HG02981 (cell line): Measurements from ENCODE around the gene ESYT2.

Experiments
- ATAC-seq: cut with Tn5 transposase; IDR thresholded peaks from one replicate; pipeline ENCODE4 v1.9.1; 2021; ENCODE audit warnings: mild to moderate bottlenecking, moderate library complexity; ENCODE audit not compliant: unreplicated experiment

Gene ESYT2

GRCh38 chr7:158729646-158730382, 99.5 kb downstream of the ESYT2 start:
- ATAC-seq: no peak

- ATAC-seq: no peak
Measured at GRCh38 chr7:158728911-158729645, 100.2 kb downstream of the ESYT2 start.

- no peak for ATAC-seq
Measured at GRCh38 chr7:158727690-158728089, 101.6 kb downstream of the ESYT2 start.

- ATAC-seq: no peak
Measured at GRCh38 chr7:158726277-158726807, 103.0 kb downstream of the ESYT2 start.

GRCh38 chr7:158725506-158725800, 103.9 kb downstream of the ESYT2 start:
- no peak for ATAC-seq

GRCh38 chr7:158724658-158725505, 104.4 kb downstream of the ESYT2 start:
- no peak for ATAC-seq

- ATAC-seq: no peak
Measured at GRCh38 chr7:158723714-158724385, 105.5 kb downstream of the ESYT2 start.

GRCh38 chr7:158723266-158723665, 106.0 kb downstream of the ESYT2 start:
- ATAC-seq: no peak

GRCh38 chr7:158722574-158723237, 106.6 kb downstream of the ESYT2 start:
- no peak for ATAC-seq

- no peak for ATAC-seq
Measured at GRCh38 chr7:158720112-158720511, 109.2 kb downstream of the ESYT2 start.

GRCh38 chr7:158716802-158717201, 112.5 kb downstream of the ESYT2 start:
- ATAC-seq: no peak

GRCh38 chr7:158710651-158711102, 118.6 kb downstream of the ESYT2 start:
- no peak for ATAC-seq

GRCh38 chr7:158707610-158708009, 121.7 kb downstream of the ESYT2 start:
- no peak for ATAC-seq

- no peak for ATAC-seq
Measured at GRCh38 chr7:158706710-158707590, 122.4 kb downstream of the ESYT2 start.

GRCh38 chr7:158706273-158706704, 123.0 kb downstream of the ESYT2 start:
- no peak for ATAC-seq

- peak; percentile 10 for ATAC-seq
Measured at GRCh38 chr7:158705234-158705850, 124.0 kb downstream of the ESYT2 start.

- ATAC-seq: peak; percentile 97
Measured at GRCh38 chr7:158704524-158705233, 124.6 kb downstream of the ESYT2 start, which contains the start of gene NCAPG2. TSS of gene NCAPG2 (minus strand) at chr7:158704804. CDS start at chr7:158701899, 2,905 bp downstream.
